SK-N-SH (cell line): ENCODE results near the gene TFEB. TPM values are rescaled to one million over a fixed set of nuclear protein-coding genes. Genes with fewer than 3 reads are reported as not detected.

Source experiments
- CTCF ChIA-PET: fragments of 300-600, 350-600 bp; formaldehyde crosslinking; extraction: SDS; loops from one replicate; lab custom pipeline; 2021; lab: Yijun Ruan, JAX
- POLR2A ChIA-PET: fragments of 350-600 bp; sonication (Branson Sonifier 250); formaldehyde crosslinking; extraction: SDS; loops from one replicate; lab custom pipeline; 2020; ENCODE audit warnings: antibody characterized with exemption, inconsistent platforms; lab: Yijun Ruan, JAX
- DNase-seq: peaks from one replicate; pipeline ENCODE4 v3.0.0; 2012
- H2AFZ ChIP-seq: fragments of 200-600 bp; sonication (generic); 2 replicates; pipeline ENCODE4 v1.8.1; 2016; ENCODE audit warnings: antibody characterized with exemption, mild to moderate bottlenecking, low read depth
- H3F3A ChIP-seq: fragments of 200-600 bp; sonication (generic); replicated peaks from 2 replicates; pipeline ENCODE3; 2016; ENCODE audit warnings: antibody characterized with exemption, mild to moderate bottlenecking; ENCODE audit not compliant: insufficient read depth
- H3K27ac ChIP-seq, 2 experiments: fragments of 200-500 bp in 1 of 2; fragments of 200-600 bp in 1 of 2; sonication (Bioruptor generic) in 1 of 2; sonication (generic), shearing (Covaris generic) in 1 of 2; 2 replicates each; pipeline versions ENCODE4 v1.5.1 to v1.6.1; 2014 to 2016; ENCODE audit warnings: low read depth in 2 of 2, inconsistent platforms in 1 of 2, low read length in 1 of 2, mild to moderate bottlenecking in 1 of 2, mixed read lengths in 1 of 2
- H3K27me3 ChIP-seq: fragments of 200-600 bp; sonication (generic), shearing (Covaris generic); 2 replicates; pipeline ENCODE4 v1.6.1; 2016; ENCODE audit warnings: mixed run types; ENCODE audit not compliant: insufficient read depth
- H3K36me3 ChIP-seq, 2 experiments: fragments of 200-500 bp in 1 of 2; fragments of 200-600 bp in 1 of 2; sonication (Bioruptor generic) in 1 of 2; sonication (generic) in 1 of 2; replicated peaks in 1 of 2; 2 replicates each; pipeline versions ENCODE3 to v1.5.1; 2014 to 2016; ENCODE audit warnings: low read length in 1 of 2, mild to moderate bottlenecking in 1 of 2; ENCODE audit not compliant: insufficient read depth in 2 of 2, control insufficient read depth in 1 of 2
- H3K4me1 ChIP-seq, 2 experiments: fragments of 200-500 bp in 1 of 2; fragments of 200-600 bp in 1 of 2; sonication (Bioruptor generic) in 1 of 2; sonication (generic), shearing (Covaris generic) in 1 of 2; 2 replicates each; pipeline versions ENCODE4 v1.5.1 to v1.6.1; 2014 to 2016; ENCODE audit warnings: low read depth in 1 of 2, low read length in 1 of 2, mixed run types in 1 of 2; ENCODE audit not compliant: insufficient read depth in 2 of 2, control insufficient read depth in 1 of 2
- H3K4me2 ChIP-seq: fragments of 200-600 bp; sonication (generic), shearing (Covaris generic); 2 replicates; pipeline ENCODE4 v1.6.1; 2017; ENCODE audit warnings: mixed run types
- H3K4me3 ChIP-seq, 2 experiments: fragments of 200-500 bp in 1 of 2; fragments of 200-600 bp in 1 of 2; sonication (Bioruptor generic) in 1 of 2; sonication (generic), shearing (Covaris generic) in 1 of 2; 2 replicates each; pipeline versions ENCODE4 v1.5.1 to v1.8.1; 2014 to 2016; ENCODE audit warnings: low read depth in 2 of 2, inconsistent platforms in 1 of 2, low read length in 1 of 2, mild to moderate bottlenecking in 1 of 2, mixed read lengths in 1 of 2, moderate library complexity in 1 of 2
- H3K79me2 ChIP-seq: fragments of 200-600 bp; sonication (generic); 2 replicates; pipeline ENCODE4 v1.8.1; 2017; ENCODE audit warnings: mild to moderate bottlenecking; ENCODE audit not compliant: insufficient read depth
- H3K9ac ChIP-seq: fragments of 200-600 bp; sonication (generic); 2 replicates; pipeline ENCODE4 v1.6.1; 2017; ENCODE audit warnings: mixed run types
- H3K9me2 ChIP-seq: fragments of 200-600 bp; sonication (generic); 2 replicates; pipeline ENCODE4 v1.6.1; 2017; ENCODE audit warnings: mixed run types
- H3K9me3 ChIP-seq: fragments of 200-600 bp; sonication (generic); 2 replicates; pipeline ENCODE4 v1.6.1; 2017; ENCODE audit warnings: mixed run types, mild to moderate bottlenecking, moderate library complexity
- H4K20me1 ChIP-seq: fragments of 200-600 bp; sonication (generic); 2 replicates; pipeline ENCODE4 v1.6.1; 2017; ENCODE audit warnings: mild to moderate bottlenecking, mixed run types; ENCODE audit not compliant: insufficient read depth
- CHD2 ChIP-seq: fragments of 150-350 bp; IDR thresholded peaks from 2 replicates; pipeline ENCODE4 v1.6.1; 2018; ENCODE audit warnings: low read length; ENCODE audit not compliant: partially characterized antibody
- EZH2phosphoT487 ChIP-seq: fragments of 200-600 bp; sonication (generic); IDR thresholded peaks from 2 replicates; pipeline ENCODE4 v1.6.1; 2017; ENCODE audit warnings: low read depth, mixed run types, mild to moderate bottlenecking, antibody characterized with exemption, moderate library complexity, borderline replicate concordance
- FOSL2 ChIP-seq: IDR thresholded peaks from 2 replicates; pipeline ENCODE4 v1.4.0; 2012; ENCODE audit warnings: low read depth, mild to moderate bottlenecking, moderate library complexity, borderline replicate concordance
- JUND ChIP-seq: IDR thresholded peaks from 2 replicates; pipeline ENCODE4 v1.4.0; 2012
- MEF2A ChIP-seq: IDR thresholded peaks from 2 replicates; pipeline ENCODE4 v1.4.0; 2012; ENCODE audit warnings: low read depth, borderline replicate concordance
- POLR2AphosphoS5 ChIP-seq: IDR thresholded peaks from 2 replicates; pipeline ENCODE4 v1.6.1; 2012; ENCODE audit warnings: low read depth, low read length
- RCOR1 ChIP-seq: fragments of 150-350 bp; IDR thresholded peaks from 2 replicates; pipeline ENCODE4 v1.6.1; 2017; ENCODE audit warnings: antibody characterized with exemption, low read length
- SIN3A ChIP-seq: IDR thresholded peaks from 2 replicates; pipeline ENCODE4 v1.6.1; 2012; ENCODE audit warnings: low read depth, mild to moderate bottlenecking, low read length, moderate library complexity, borderline replicate concordance
- TCF12 ChIP-seq: IDR thresholded peaks from 2 replicates; pipeline ENCODE4 v1.4.0; 2012
- WGBS: methylation state at CpG from one replicate; pipeline ENCODE4 v1.1.6; 2017; ENCODE audit warnings: low lambda C conversion rate; 5-methylcytosine and 5-hydroxymethylcytosine counted together
- polyA plus RNA-seq, 3 experiments: library from polyadenylated mRNA; depleted of rRNA; stranded (reverse); fragments of >200 nt; gene quantifications; 2 replicates each; pipeline ENCODE4 v1.2.3, GENCODE V29; 2012
- TF ChIP-seq, protein P1 (sequence below): fragments of 150-350 bp; IDR thresholded peaks from 2 replicates; pipeline ENCODE4 v1.6.1; 2017; ENCODE audit warnings: antibody characterized with exemption, low read length, low read depth, borderline replicate concordance
- TF ChIP-seq, protein P2 (sequence below): IDR thresholded peaks from 2 replicates; pipeline ENCODE4 v1.4.0; 2012; ENCODE audit warnings: low read depth
- TF ChIP-seq, protein P3 (sequence below): fragments of 150-350 bp; IDR thresholded peaks from 2 replicates; pipeline ENCODE4 v1.6.1; 2016; ENCODE audit warnings: mild to moderate bottlenecking, low read depth, low read length

Gene TFEB
- polyA plus RNA-seq, 1 of the 3 experiments (the other 2 are of a cell fraction) = 6.2 TPM

DNA sequence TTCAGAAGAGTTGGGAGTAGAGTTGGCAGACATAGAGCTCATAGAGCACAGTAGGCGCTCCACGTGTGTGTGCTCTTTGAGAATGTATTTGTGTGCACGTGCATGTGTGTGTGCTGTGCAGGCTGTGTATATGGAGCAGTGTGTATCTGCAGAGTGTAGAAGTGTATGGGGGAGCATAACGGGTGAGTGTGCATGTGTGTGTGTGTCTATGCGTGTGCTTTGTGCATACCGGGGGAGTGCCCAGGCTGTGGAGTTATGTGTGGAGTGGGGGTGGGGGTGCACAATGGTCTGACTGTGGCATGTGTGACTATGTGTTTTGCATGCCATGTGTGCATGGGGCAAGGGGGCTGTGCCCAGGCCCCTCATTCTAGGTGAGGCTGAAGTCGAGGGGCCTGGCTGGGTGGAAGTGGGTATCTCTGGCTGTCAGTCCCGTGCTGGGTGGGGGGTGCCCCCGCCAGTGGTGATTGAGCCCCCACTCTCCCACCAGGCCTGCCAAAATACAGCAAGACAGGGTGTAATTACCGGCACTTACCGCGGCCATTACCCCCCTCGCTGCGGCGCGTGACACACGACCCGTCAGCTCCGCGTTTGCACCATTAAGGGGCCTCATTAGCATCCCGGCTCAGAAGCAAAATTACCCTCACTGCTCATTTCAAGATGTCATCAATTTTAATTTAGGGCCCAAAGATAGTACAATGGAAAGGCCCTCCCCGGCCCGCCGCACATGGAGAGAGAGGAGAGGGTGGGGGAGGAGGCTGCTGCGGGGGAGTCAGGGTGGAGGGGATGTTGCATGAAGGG lies 58.1 kb downstream of the TFEB start:
- H4K20me1 ChIP-seq = no peaks in the 10 kb centered on the region
- no peak overlapping the region for H2AFZ ChIP-seq
- peaks cover 5 to 14% of the 10 kb centered on the region in 2 experiments; a peak in 1 of 4 replicates for H3K4me1 ChIP-seq
- H3K27ac ChIP-seq = no peak overlapping the region
- ChIA-PET CTCF (interaction anchor here (1.0 to 19.4 kb wide), 3 partner anchors 43 to 307 kb away, joined by 3 to 504 read pairs (median 285); no protein-coding TSS in a partner anchor), POLR2A (no interaction called here)
- H3K4me2 ChIP-seq = no peak overlapping the region
- no peaks in the 10 kb centered on the region for H3K9me2 ChIP-seq
- TF ChIP-seq EZH2phosphoT487 = no peak
- no peaks in the 10 kb centered on the region for H3K36me3 ChIP-seq
- DNase-seq = no peak
- H3K27me3 ChIP-seq = no peaks in the 10 kb centered on the region; the same call in 1 of the 2 replicates
- no peaks in the 10 kb centered on the region for H3K79me2 ChIP-seq
- H3F3A ChIP-seq = peaks cover 1% of the 10 kb centered on the region
- no peaks in the 10 kb centered on the region for H3K9me3 ChIP-seq
- WGBS = 88% methylated on average over 25 of the region's 25 CpGs
- no peak overlapping the region for H3K4me3 ChIP-seq
- H3K9ac ChIP-seq = no peak overlapping the region

DNA sequence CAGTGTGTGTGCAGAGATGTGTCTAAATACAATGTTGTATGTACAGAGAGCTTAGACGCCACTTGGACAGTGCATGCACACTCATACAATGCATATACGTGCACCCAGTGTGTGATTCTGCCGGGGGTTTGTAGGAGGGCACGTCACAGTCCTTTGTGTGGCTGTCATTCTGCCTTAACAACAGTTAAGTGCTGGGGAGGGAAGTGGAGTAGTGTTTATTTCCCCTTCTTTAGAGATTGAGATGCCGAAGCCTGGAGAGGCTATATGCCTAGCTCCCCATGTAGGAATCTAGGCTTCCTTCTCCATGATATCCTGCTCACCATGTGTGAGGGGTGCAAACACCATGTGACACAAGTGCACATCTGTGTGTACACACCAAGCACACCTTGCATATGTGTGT lies 59.0 kb downstream of the TFEB start:
- Histone ChIP-seq H3K4me1 (peaks cover 0 to 10% of the 10 kb centered on the region in 2 experiments; a peak in 1 of 4 replicates), H3K9me3 (no peaks in the 10 kb centered on the region), H3K27ac (no peak overlapping the region), H3K27me3 (no peaks in the 10 kb centered on the region; the same call in 1 of the 2 replicates), H3K4me2 (no peak overlapping the region), H3K4me3 (no peak overlapping the region), H3K9ac (no peak overlapping the region), H3F3A (no peaks in the 10 kb centered on the region), H3K36me3 (no peaks in the 10 kb centered on the region), H4K20me1 (no peaks in the 10 kb centered on the region), H3K79me2 (no peaks in the 10 kb centered on the region), H2AFZ (no peak overlapping the region), H3K9me2 (no peaks in the 10 kb centered on the region)
- ChIA-PET POLR2A (no interaction called here), CTCF (interaction anchor here (1.0 to 19.4 kb wide), 2 partner anchors 44 to 306 kb away, joined by 3 to 285 read pairs; no protein-coding TSS in a partner anchor)
- DNase-seq = no peak
- 87% methylated on average over 5 of the region's 5 CpGs for WGBS
- TF ChIP-seq FOSL2 (no peak), CHD2 (no peak), EZH2phosphoT487 (no peak), SIN3A (no peak), RCOR1 (no peak), POLR2AphosphoS5 (no peak), JUND (no peak), MEF2A (no peak), TCF12 (no peak)
- TF ChIP-seq, protein P1, sequence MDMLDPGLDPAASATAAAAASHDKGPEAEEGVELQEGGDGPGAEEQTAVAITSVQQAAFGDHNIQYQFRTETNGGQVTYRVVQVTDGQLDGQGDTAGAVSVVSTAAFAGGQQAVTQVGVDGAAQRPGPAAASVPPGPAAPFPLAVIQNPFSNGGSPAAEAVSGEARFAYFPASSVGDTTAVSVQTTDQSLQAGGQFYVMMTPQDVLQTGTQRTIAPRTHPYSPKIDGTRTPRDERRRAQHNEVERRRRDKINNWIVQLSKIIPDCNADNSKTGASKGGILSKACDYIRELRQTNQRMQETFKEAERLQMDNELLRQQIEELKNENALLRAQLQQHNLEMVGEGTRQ = no peak
- TF ChIP-seq, protein P2, sequence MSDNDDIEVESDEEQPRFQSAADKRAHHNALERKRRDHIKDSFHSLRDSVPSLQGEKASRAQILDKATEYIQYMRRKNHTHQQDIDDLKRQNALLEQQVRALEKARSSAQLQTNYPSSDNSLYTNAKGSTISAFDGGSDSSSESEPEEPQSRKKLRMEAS = no peak
- TF ChIP-seq, protein P3, sequence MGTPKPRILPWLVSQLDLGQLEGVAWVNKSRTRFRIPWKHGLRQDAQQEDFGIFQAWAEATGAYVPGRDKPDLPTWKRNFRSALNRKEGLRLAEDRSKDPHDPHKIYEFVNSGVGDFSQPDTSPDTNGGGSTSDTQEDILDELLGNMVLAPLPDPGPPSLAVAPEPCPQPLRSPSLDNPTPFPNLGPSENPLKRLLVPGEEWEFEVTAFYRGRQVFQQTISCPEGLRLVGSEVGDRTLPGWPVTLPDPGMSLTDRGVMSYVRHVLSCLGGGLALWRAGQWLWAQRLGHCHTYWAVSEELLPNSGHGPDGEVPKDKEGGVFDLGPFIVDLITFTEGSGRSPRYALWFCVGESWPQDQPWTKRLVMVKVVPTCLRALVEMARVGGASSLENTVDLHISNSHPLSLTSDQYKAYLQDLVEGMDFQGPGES = no peak
